ENCODE data around the gene LOXL3.
"Not testable (repeated sequence)": the region's sequence is repeated elsewhere in the genome, so short reads cannot be mapped to it uniquely, and the experiment has no call there.

The LOXL3 gene

DNA sequence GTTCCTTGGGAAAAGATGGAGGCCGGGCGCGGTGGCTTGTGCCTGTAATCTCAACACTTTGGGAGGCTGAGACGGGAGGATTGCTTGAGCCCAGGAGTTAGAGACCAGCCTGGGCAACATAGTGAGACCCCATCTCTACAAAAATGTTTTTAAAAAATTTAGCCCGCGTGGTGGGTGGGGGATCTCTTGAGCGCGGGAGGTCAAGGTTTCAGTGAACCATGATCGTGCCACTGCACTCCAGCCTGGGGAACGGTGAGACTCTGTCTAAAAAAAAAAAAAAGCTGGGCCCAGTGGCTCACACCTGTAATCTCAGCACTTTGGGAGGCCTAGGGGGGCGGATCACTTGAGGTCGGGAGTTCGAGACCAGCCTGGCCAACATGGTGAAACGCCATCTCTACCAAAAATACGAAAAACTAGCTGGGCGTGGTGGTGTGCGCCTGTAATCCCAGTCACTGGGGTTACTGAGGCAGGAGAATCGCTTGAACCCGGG lies 70.0 kb downstream of the LOXL3 start:
- not testable (repeated sequence) for DNase-seq

DNA sequence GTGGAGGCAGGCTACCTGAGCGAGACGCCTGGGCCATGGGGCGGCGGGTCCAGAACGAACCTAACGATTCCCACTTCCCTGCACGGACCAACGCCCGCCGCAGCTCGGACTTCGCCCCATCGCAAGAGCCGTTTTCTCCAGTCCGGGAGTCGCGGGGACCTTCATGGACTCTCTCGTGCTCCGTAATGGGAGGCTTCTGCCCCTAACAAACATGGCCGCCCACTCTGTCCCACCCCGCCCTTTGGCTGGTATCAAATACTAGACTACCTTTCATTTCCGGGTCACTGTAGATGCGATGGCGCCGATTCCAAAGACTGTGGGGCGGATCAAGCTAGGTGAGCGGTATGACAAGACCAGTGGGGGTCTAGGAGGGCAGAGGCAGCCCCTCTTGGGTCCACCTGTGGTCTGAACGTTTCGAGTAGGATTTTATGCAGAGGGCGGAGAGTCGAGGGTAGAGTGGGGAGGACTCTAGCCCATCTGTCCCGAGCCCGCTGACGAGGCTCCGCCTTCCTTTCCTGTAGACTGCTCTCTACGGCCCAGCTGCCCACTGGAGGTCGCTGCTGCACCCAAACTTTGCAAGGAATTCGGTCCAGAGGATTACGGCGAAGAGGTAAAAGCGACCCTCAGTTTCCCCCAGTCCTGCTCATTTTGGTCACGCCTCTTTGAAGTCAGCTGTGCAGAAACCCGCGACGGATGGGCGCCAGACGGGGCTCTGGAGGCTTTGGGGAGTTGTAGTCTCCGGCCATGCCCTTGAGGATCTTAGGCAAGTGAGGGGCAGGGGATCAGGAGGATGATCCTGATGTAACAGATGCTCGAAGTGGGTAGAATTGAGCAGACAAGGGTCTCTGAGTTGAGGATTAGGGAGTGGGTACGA lies 70.7 kb downstream of the LOXL3 start, which contains the start of the genes CCDC142 and TTC31:
Gene CCDC142, minus strand, starts transcription at position 198 of the 874 bp plus-strand sequence. Its CDS starts 161 bp downstream, at position 37.
Gene TTC31, plus strand, starts transcription at position 281 of the 874 bp plus-strand sequence. Its CDS starts 15 bp downstream, at position 296.
- peak; percentile 83 for DNase-seq
